ENCODE results near the gene ADAMTS6.

- TF ChIP-seq YEATS2 (CRISPR knock-in tag; IDR thresholded peaks at IDR 0.05; ENCODE audit: borderline replicate concordance) (no peak), RXRA (CRISPR knock-in tag; IDR thresholded peaks at IDR 0.05) (no peak), CHD4 (IDR thresholded peaks at IDR 0.05; ENCODE audit: borderline replicate concordance, low read length) (no peak)
Measured at GRCh38 chr5:65332591-65332990, 149.1 kb downstream of the ADAMTS6 start.
